Measurements from ENCODE around the gene AADAT. TPM values are rescaled to one million over a fixed set of nuclear protein-coding genes. Genes with fewer than 3 reads are reported as not detected.
A peak's percentile ranks its signal among the peaks of the same experiment; 100 is the strongest.

The AADAT gene
- 1 to 10 TPM; 4.0 to 5.3 TPM for total RNA-seq

GRCh38 chr4:170089668-170090351 is at the start of gene AADAT:
AADAT (minus strand) TSS chr4:170089956; CDS start chr4:170089690, 266 bp downstream.
- H3K36me3 ChIP-seq = no peaks in the 10 kb centered on the region
- peak within 1 kb of the TSS; percentile 46 to 54 for H3K9ac ChIP-seq (ENCODE audit: low read depth in 2 of 2, low read length in 2 of 2)
- no peaks in the 10 kb centered on the region for H3K27me3 ChIP-seq
- H3K9me3 ChIP-seq = no peaks in the 10 kb centered on the region
- TF ChIP-seq CTCF (IDR thresholded peaks at IDR 0.05) = peak; percentile 58
- intact Hi-C loops (cut with DNase I) = no loop called here
- peak; percentile 76 for DNase-seq
- H3K27ac ChIP-seq = no peak within 1 kb of the TSS
- peak within 1 kb of the TSS; percentile 51 for H3K4me3 ChIP-seq
- H3K4me1 ChIP-seq = no peaks in the 10 kb centered on the region

- TF ChIP-seq CTCF (IDR thresholded peaks at IDR 0.05) = peak; percentile 65
- H3K27me3 ChIP-seq = no peaks in the 10 kb centered on the region
- H3K9ac ChIP-seq (ENCODE audit: low read depth in 2 of 2, low read length in 2 of 2) = no peak overlapping the region
- H3K4me3 ChIP-seq = no peak overlapping the region
- no peak overlapping the region for H3K27ac ChIP-seq
- H3K4me1 ChIP-seq = no peaks in the 10 kb centered on the region
- H3K9me3 ChIP-seq = no peaks in the 10 kb centered on the region
- intact Hi-C loops (cut with DNase I) = loop anchor here (5.0 kb wide), 1 partner anchor 714 kb away; no protein-coding TSS in a partner anchor
- peak; percentile 75 for DNase-seq
- H3K36me3 ChIP-seq = no peaks in the 10 kb centered on the region
These were observed 48.9 kb upstream of the AADAT start for GRCh38 chr4:170138580-170139194.

GRCh38 chr4:170137927-170138326 is 48.2 kb upstream of the AADAT start:
- intact Hi-C loops (cut with DNase I) = loop anchor here (5.0 kb wide), 1 partner anchor 714 kb away; no protein-coding TSS in a partner anchor
- H3K36me3 ChIP-seq = no peaks in the 10 kb centered on the region
- no peaks in the 10 kb centered on the region for H3K27me3 ChIP-seq
- no peak overlapping the region for H3K27ac ChIP-seq
- H3K4me1 ChIP-seq = no peaks in the 10 kb centered on the region
- H3K9ac ChIP-seq (ENCODE audit: low read depth in 2 of 2, low read length in 2 of 2) = no peak overlapping the region
- no peak overlapping the region for H3K4me3 ChIP-seq
- no peaks in the 10 kb centered on the region for H3K9me3 ChIP-seq
- DNase-seq = no peak
- no peak for TF ChIP-seq CTCF (IDR thresholded peaks at IDR 0.05)

- no peak for TF ChIP-seq CTCF (IDR thresholded peaks at IDR 0.05)
- Histone ChIP-seq H3K36me3 (no peaks in the 10 kb centered on the region), H3K27me3 (no peaks in the 10 kb centered on the region), H3K9ac (ENCODE audit: low read depth in 2 of 2, low read length in 2 of 2) (no peak overlapping the region), H3K4me1 (no peaks in the 10 kb centered on the region), H3K4me3 (no peak overlapping the region), H3K27ac (no peak overlapping the region), H3K9me3 (no peaks in the 10 kb centered on the region)
- no peak for DNase-seq
- intact Hi-C loops (cut with DNase I) = loop anchor here (5.0 kb wide), 1 partner anchor 715 kb away; no protein-coding TSS in a partner anchor
These were observed 47.7 kb upstream of the AADAT start for GRCh38 chr4:170137466-170137865.

- H3K4me3 ChIP-seq = no peak overlapping the region
- no peaks in the 10 kb centered on the region for H3K27me3 ChIP-seq
- no peak overlapping the region for H3K9ac ChIP-seq (ENCODE audit: low read depth in 2 of 2, low read length in 2 of 2)
- DNase-seq = no peak
- no peaks in the 10 kb centered on the region for H3K9me3 ChIP-seq
- TF ChIP-seq CTCF (IDR thresholded peaks at IDR 0.05) = no peak
- H3K36me3 ChIP-seq = no peaks in the 10 kb centered on the region
- H3K27ac ChIP-seq = no peak overlapping the region
- intact Hi-C loops (cut with DNase I) = loop anchor here (5.0 kb wide), 1 partner anchor 717 kb away; no protein-coding TSS in a partner anchor
- no peaks in the 10 kb centered on the region for H3K4me1 ChIP-seq
These were observed 45.1 kb upstream of the AADAT start for GRCh38 chr4:170134821-170135220.
